Ramos (cell line): Measurements from ENCODE around the gene NCAPG2.
"Not testable (repeated sequence)": the region's sequence is repeated elsewhere in the genome, so short reads cannot be mapped to it uniquely, and the experiment has no call there.

Experiments used
- in situ Hi-C: fragments of 300-500 bp; cut with MboI; formaldehyde crosslinking; loops from one replicate; pipeline ENCODE4 v1.14.3; 2022; ENCODE audit warnings: low sequenced_read_pairs; ENCODE audit not compliant: unreplicated experiment

NCAPG2 gene

DNA sequence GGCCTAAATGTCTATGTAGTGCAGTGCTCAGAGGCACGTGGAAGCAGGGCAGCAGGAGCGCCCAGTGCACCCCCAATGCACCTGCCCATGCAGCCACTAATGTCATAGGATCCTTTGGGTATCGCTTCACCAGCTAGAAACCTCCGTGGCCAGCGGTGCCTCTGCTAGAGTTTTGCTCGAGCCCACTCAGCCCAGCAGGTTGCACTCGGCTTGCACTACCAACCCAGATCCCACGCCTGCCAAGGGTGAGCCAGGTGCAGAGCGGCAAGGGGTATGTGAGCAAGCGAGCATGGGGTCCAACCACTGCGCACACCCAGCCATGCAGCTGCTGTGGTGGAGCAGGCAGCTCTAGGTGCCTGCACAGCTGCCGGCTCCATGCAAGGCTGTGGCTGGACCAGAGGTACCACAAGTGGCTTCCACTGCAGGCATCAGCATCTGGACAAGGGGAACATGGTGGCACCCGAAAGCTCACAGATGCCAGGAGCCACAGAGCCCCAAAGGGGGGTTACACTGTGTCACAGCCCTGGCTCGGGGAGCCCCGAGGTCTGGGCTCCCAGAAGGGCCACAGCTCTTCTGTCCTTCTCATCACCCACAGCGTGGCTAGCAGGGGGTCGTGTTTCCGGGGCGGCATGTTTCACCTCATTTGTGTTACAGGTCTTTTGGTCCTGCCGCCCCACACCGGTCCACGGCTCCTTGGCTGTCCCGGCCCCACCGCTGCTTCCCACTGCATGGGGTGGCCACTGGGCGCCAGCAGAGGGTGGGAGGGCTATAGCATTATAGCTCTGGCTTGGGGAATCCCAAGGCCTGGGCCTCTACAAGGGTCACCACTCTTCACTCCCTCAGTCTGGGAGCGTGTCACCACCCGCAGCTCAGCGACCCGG lies 2.3 kb upstream of the NCAPG2 start:
- in situ Hi-C loops, result no loop called here

DNA sequence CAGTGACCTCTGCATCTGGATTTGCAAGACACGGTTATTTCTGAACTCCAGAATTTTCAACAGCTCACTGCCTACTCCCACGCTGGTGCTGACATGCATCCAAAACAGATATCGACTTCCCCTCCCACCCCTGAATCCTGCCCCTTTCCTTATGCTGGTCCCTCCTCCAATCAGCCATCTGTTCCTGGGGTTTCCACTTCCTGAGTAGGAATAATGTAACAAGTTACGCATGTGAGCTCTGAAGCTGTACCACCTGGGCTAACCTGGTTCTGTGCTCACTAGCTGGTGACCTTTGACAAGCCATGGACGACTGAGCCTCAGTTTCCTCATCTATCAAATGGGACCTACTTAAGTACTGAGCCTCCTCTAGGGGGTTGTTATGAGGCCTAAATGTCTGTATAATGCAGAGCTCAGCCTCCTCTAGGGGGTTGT lies 1.7 kb upstream of the NCAPG2 start:
- in situ Hi-C loops, result no loop called here

DNA sequence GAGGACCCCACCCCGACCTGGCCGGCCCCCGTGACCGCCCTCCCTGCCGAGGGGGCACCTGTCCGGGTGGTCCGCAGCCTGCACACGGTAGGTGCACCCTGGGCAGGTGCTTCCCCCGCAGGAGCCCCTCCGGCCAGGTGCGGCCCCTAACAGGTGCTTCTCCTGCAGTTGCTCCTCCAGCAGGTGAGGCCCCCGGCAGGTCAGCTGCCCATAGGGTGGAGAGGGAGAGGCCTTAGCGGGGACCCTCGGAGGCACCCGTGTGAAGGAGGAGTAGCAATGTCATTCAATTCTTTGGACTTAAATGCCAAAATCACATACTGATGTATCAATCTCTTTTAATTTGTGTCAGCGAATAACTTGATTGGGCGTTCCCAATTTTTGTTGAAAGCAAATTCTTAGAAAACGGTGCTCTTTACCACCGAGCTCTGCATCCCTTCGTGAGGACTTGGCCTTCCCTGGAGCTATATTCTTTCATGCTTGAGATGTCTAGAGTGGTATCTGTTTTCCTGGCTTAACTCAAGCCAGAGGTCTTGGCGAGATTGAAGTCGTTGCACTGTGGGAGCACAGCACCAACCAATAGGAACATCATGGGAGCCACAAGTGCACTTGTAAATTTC lies 738 bp upstream of the NCAPG2 start:
- in situ Hi-C loops, result no loop called here

DNA sequence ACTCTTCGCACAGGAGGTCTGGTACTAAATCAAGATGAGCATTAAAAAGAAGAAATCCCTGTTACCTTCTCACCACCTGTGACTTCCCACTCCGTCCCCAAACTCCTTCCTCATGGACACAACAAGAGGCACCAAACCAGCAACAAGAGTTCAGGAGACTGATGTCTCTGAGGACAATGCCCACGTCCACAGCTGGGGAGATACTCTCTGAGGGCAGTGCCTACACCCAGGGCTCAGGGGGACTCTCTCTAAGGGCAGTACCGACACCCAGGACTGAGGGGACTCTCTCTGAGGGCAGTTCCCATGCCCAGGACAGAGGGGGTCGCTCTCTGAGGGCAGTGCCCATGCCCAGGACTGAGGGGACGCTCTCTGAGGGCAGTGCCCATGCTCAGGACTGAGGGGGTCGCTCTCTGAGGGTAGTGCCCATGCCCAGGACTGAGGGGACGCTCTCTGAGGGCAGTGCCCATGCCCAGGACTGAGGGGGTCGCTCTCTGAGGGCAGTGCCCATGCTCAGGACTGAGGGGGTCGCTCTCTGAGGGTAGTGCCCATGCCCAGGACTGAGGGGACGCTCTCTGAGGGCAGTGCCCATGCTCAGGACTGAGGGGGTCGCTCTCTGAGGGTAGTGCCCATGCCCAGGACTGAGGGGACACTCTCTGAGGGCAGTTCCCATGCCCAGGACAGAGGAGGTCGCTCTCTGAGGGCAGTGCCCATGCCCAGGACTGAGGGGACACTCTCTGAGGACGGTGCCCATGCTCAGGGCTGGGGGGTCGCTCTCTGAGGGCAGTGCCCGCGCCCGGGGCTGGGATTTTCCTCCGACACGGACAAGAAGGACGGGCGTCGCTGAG lies 703 bp downstream of the NCAPG2 start:
- in situ Hi-C loops, result not testable (repeated sequence)

DNA sequence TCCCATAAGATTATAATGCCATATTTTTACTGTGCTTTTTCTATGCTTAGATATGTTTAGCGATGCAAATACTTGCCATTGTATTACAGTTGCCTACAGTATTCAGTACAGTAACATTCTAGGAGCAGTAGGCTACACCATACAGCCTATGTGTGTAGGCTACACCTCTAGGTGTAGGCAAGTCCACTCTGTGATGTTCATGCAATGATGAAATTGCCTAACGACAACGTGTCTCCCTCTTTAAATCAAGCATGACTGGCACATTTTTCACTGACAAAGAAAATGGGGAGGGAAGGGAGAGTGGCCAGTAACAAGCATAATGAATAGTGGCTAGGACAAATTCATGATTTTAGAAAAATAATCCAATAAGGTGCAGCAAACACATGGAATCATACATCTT lies 1.7 kb downstream of the NCAPG2 start:
- in situ Hi-C loops, result no loop called here

DNA sequence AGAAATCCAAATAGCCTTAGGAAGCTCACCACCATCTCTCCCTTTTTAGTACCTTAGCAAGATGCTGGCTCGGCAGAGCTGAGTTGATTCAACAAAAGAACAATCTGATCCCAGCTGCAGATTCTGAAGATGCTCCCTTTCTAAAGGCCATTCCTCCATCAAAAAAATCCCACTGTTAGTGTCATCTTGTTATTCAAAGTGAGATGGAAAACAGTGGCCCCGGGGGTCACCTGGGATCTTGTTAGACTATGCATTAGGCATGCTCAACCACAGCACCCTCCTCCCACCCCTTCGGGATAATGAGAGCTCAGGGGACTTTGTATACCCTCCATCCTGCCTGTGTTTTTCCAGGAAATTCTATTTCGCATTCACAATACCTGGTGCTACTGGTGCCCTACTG lies 2.4 kb downstream of the NCAPG2 start:
- in situ Hi-C loops, result no loop called here

DNA sequence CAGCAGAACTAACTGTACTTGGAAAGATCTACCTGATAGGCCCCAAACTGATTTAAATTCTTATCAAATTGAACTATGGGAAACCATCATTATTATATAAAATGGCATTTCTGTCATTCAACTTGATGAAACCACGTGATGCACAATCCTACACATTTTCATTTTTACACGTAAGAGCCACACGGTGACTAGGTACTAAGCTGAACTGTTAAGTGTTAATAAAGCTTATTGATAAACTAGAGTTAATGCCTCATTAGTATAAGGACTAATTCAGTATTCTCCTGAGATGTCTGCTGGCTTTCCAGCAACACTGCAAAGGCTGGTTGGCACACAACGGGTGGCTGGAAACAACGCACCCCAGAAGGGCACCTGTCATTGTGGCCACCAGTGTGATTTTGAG lies 4.6 kb downstream of the NCAPG2 start:
- in situ Hi-C loops, result no loop called here

DNA sequence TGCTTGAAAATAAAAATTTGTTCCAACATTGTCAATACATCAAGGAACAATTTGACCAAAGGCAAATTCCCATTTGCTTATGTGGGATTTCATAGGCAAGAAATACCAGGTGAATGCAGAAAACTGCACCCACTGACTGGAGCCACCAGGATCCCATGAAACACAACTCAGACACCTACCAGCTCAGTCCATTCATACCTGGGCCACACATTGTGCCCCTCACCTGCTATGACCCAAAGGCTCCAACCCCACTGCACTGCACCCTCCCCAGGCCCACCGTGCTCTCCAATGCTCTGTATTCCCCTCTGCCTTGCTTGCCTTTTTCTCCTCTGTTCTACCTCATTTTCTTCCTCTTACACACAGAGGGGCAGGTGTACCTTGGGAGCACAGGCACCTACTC lies 5.3 kb downstream of the NCAPG2 start:
- in situ Hi-C loops, result no loop called here

DNA sequence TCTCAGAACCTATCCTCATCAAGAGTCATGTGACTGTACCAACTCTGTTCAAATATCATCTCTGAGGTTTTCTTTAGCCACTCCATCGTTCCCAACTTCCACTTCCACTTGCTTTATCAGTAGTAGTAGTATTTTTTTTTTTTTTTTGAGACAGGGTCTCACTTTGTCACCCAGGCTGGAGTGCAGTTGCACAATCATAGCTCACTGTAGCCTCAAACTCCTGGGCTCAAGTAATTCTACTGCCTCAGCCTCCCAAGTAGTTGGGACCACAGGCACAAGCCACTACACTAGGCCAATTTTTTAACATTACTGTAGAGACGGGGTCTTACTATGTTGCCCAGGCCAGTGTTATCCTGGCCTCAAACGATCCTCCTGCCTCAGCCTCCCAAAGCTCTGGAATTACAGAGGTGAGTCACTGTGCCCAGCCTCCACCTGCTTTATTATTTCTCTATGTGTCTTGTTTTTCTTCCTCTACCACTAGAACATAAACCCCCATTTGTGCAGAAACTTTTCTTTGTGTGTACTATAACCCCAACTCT lies 5.9 kb downstream of the NCAPG2 start:
- in situ Hi-C loops, result no loop called here

DNA sequence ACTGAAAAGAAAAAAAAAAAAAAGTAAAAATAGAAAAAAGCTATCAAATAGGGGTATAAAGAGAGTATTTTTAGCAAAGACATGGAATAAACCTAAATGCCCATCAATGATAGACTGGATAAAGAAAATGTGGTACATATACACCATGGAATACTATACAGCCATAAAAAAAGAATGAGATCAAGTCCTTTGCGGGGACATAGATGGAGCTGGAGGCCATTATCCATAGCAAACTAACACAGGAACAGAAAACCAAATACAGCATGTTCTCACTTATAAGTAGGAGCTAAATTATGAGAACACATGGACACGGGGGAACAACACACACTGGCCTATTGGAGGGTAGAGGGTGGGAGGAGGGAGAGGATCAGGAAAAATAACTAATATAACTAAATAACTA lies 7.0 kb downstream of the NCAPG2 start:
- in situ Hi-C loops, result not testable (repeated sequence)

DNA sequence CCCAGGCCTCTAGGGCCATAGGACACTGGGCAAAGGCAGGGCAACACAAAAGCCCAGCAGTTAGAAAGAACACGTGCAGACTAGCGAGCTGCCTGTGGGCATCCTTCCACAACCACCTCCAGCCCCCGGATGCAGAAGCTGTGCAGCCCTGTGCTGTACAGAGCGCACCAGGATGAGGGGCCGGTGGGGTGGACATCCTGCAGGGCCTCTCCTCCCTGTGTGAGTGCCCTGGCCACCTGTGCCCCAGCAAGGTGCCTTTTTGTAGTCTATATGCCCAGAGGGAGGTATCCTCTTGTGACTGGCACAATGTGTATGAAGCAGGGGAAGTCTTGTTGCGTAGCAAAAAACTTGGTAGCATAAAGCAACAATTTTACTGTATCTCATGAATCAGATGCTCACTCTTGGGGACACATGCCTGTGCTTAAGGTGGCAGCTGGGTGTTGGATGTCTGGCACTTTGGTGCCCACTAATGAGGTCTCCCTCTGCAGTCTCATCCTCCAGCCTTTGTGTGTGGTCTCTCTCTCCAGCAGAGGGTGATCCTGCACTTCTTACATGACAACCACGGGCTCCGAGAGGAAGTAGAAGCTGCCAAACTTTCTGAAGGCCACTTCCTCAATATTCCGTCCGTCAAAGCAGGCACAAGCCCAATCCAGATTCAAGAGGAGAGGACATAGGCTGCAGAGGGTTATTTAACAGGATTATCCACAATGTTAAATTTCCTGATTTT lies 8.7 kb downstream of the NCAPG2 start:
- in situ Hi-C loops, result no loop called here

DNA sequence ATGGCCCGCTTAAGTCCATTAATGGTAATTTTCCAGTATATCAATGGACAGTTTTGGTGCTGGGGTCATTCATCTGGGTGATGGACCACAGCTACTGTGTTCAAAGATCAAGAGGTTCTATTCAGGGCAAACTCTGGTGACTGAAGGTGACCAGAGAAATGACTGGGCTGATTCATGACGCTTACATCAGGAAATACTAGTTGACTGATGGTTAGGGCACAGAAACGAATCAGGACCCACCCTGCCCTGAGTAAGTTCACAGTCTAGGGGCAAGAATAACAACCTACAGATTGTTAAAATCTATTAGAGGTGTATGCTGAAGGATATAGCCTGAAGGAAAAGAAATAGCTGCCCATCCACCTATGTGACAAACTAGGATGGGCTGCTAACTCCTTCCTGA lies 9.5 kb downstream of the NCAPG2 start:
- in situ Hi-C loops, result no loop called here

DNA sequence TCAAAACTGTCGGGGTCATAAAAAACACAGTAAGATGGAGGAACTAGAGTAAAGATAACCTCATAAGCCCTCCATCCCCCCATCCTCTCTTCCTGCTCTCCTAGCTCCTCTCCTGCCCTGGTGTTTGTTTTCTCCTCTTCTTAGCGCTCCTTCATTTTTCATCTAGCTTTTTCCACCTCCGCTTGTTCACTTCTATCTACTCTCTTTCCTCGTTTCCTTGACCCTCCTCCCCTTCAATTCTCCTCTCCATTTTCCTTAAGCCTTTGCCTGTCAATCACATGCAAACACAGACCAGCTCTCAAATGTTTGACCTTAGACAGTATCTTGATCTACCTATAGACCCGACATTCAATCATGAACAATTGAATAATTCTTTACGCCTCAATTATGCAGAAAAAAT lies 10.0 kb downstream of the NCAPG2 start:
- in situ Hi-C loops, result no loop called here

DNA sequence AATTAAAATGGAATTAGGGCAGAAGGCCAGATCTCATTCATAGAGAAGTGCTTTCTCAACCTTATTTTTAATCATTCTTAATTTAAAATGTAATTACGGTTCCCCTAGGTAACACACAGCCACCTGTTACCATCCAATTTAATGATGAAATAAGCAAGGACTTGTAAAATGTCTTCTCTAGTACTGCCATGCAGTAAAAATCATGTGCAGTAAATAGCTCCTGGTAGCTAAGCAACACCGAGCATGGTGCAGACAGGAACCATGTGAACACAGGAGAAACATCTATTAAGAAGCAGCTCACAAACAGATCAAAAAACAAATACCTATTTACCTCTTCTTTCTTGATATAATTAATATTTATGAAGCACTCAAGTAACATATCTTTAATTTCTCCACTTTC lies 15.1 kb downstream of the NCAPG2 start:
- in situ Hi-C loops, result no loop called here

DNA sequence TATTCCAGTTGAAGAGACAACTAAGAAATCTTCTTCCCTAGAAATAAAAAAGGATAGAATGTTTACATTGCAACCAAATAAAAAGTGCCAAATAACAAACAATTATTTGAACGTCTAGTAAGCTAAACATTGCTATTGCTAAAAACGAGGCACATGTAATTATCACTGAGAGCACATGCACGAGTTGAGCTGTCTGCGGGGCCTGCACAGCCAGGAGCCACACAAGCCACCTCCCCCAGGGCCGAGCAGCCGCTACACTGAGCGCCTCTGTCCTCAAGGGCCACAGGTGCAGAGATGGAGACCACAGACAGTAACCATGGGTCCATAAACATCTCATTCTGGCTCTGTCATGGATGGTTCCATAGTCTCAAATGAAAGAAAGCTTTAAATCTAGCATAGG lies 17.2 kb downstream of the NCAPG2 start:
- in situ Hi-C loops, result no loop called here

DNA sequence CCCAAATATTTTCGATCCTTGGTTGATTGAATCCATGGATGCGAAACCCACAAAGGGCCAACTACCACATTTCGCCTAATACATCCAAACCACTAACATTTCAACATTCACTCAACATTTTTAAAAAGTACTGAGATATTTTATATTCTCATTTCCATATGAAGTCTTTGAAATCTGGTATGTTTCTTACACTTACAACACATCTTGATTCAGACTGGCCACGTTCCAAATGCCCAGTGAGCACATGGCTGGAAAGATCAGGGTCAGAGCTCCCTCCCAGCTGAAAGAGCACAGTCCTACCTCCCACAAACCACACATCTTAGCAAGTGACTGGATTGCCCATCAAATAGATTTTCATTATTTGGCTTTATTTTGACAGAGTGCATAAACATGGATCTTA lies 18.9 kb downstream of the NCAPG2 start:
- in situ Hi-C loops, result no loop called here

DNA sequence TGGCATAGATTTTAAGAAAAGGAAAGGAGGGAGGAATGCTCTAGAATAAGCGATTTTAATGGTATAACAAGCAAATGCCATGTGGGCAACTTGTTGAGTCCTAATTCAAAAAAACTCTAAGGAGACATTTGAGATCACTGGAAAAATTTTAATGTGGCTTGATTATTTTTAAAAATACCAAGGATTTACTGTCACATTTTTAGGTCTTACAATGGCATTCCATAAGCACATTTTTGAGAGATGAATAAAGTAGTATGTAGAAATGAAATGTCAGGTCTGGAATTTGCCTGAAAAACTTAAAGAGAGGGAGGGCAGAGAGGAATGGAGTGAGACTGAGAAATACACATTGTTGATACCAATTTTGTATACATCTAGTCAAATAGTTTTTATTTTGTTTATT lies 20.3 kb downstream of the NCAPG2 start:
- in situ Hi-C loops, result no loop called here

DNA sequence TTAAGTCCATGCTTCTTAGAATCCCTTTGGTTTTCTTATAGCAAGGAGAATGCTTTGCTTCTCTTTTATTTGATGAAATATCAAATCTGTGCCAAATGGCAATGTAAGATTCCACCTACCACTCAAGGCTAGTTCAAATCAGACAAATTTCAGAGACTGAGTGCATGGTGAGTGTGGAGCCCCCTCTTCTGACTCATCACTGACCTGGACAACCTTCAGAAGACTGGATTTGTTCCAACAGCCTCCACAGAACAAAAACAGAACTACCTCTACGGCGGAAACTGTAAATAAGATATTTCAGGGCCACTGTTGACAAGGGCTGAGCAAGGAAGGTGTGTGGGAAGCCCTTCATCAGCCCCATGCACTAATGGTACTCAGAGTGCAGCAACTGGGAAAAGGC lies 21.1 kb downstream of the NCAPG2 start:
- in situ Hi-C loops, result no loop called here

DNA sequence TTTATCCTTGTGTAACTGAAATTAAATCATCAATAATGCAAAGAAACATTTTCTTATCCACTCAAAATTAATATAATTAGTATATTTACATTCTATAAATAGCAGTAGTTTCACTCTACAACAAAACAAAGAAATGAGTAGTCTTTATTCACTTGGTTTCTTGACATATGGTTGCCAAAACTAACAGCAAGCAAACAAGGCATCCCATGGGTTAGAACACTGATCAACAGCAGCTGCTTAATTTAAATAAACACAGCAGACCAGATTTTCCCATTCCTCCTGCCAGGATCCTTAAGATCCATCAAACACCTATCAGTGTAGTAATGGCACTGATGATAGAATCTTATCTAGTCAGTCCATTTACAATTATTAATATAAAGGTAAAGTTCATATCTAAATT lies 22.1 kb downstream of the NCAPG2 start:
- in situ Hi-C loops, result no loop called here

DNA sequence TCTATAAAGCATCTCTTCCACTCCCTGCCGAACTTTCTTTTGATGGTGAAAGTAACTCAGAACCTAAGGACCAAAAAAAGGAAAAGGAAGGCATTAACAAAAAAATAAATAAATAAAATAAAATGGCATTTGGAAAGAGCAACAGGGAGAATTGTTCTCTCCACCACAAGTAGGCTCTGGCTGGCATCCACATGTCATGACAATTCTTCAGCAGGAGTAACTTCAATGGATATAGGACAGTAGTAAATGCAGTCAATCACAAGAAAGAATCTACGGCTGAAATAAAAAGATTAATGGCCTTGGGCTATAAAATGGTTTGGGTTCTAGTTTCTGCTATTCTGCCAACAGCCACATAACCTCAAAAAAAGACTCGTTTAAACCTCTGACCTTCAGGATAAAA lies 23.9 kb downstream of the NCAPG2 start:
- in situ Hi-C loops, result no loop called here
